Thyroid gland (tissue), 4 donors: Measurements from ENCODE around the gene PIK3CD. TPM values are rescaled to one million over a fixed set of nuclear protein-coding genes. Genes with fewer than 3 reads are reported as not detected.

Experiments used
- total RNA-seq, 4 donors: library from RNA; depleted of rRNA; stranded (reverse); fragments of >200 nt; gene quantifications; one replicate each; pipeline ENCODE4 v1.2.3, GENCODE V29; 2016

The PIK3CD gene
- total RNA-seq, 4 donors from 2014 or later: 5.9 to 9.5 (median 7.7) TPM

Other genes with a start within 250 kb of the PIK3CD start
- gene SLC25A33, start 112.3 kb upstream of the PIK3CD start, total RNA-seq: 10 to 100 TPM; 10.6 to 16.6 (median 14.7) TPM
- gene TMEM201, start 62.8 kb upstream of the PIK3CD start, total RNA-seq: 10 to 100 TPM in 1 of 4 donors, 1 to 10 TPM in 3; 3.0 to 11.3 (median 8.5) TPM
- gene CLSTN1, start 172.2 kb downstream of the PIK3CD start, total RNA-seq: 10 to 100 TPM; 59.5 to 85.0 (median 81.5) TPM